GM12878 (cell line): ENCODE results near the gene PLTP. TPM values are rescaled to one million over a fixed set of nuclear protein-coding genes. Genes with fewer than 3 reads are reported as not detected.

Source experiments
- ATAC-seq: fragments of 200-7000 bp; cut with Tn5 transposase; 3 replicates; pipeline ENCODE4 v1.9.1; 2020; ENCODE audit warnings: mild to moderate bottlenecking, moderate library complexity
- BruUV-seq: library from RNA; stranded (reverse); fragments of 400-500 nt; replicated peaks from 2 replicates; lab custom pipeline; 2021; lab: Mats Ljungman, UMichigan
- CTCF ChIA-PET: fragments of 300-600 bp; sonication (Branson Sonifier 250); formaldehyde crosslinking; extraction: SDS; loops from one replicate; lab custom pipeline; 2021; ENCODE audit warnings: inconsistent platforms; lab: Yijun Ruan, JAX
- POLR2A ChIA-PET: fragments of 350-600 bp; formaldehyde crosslinking; extraction: SDS; loops from one replicate; lab custom pipeline; 2021; ENCODE audit warnings: inconsistent platforms; lab: Charles Lee
- RAD21 ChIA-PET: fragments of 300-600 bp; sonication (Branson Sonifier 250); formaldehyde crosslinking; loops from one replicate; lab custom pipeline; 2023; ENCODE audit warnings: antibody characterized with exemption; ENCODE audit not compliant: unreplicated experiment; lab: Charles Lee
- SMC1A ChIA-PET: fragments of 300-600 bp; sonication (Branson Sonifier 250); formaldehyde crosslinking; loops from one replicate; lab custom pipeline; 2023; ENCODE audit not compliant: unreplicated experiment, uncharacterized antibody; lab: Charles Lee
- DNase-seq: peaks from one replicate; pipeline ENCODE4 v3.0.0-alpha.2; 2011; ENCODE audit warnings: low read depth, low spot score
- FAIRE-seq: peaks from 3 replicates; lab custom pipeline; 2011; peaks lifted over from hg19 to GRCh38; lab: Jason Lieb, UNC
- H2AFZ ChIP-seq: 2 replicates; pipeline ENCODE4 v1.6.0; 2011; ENCODE audit warnings: low read depth, low read length, control low read depth; ENCODE audit not compliant: control insufficient read depth
- H3K27ac ChIP-seq: 2 replicates; pipeline ENCODE4 v1.5.1; 2011; ENCODE audit warnings: control low read depth; ENCODE audit not compliant: control insufficient read depth, insufficient read depth
- H3K27me3 ChIP-seq, 2 experiments: replicated peaks in 1 of 2; 2 replicates each; pipeline versions ENCODE4 v1.6.0 to v1.6.1; 2011; ENCODE audit warnings: low read length in 1 of 2; ENCODE audit not compliant: control insufficient read depth in 2 of 2, insufficient read depth in 2 of 2
- H3K36me3 ChIP-seq, 2 experiments: 2 replicates each; pipeline ENCODE4 v1.5.1; 2011; ENCODE audit warnings: low read length in 1 of 2; ENCODE audit not compliant: control insufficient read depth in 2 of 2, insufficient read depth in 2 of 2
- H3K4me1 ChIP-seq: 2 replicates; pipeline ENCODE4 v1.6.1; 2011; ENCODE audit warnings: mild to moderate bottlenecking, low read length, moderate library complexity, mixed read lengths; ENCODE audit not compliant: control insufficient read depth, insufficient read depth
- H3K4me2 ChIP-seq: 2 replicates; pipeline ENCODE4 v1.6.0; 2011; ENCODE audit warnings: control low read depth; ENCODE audit not compliant: control insufficient read depth, insufficient read depth
- H3K4me3 ChIP-seq: fragments of 200-600 bp; sonication (generic); 2 replicates; pipeline ENCODE4 v1.5.1; 2016
- H3K79me2 ChIP-seq: 2 replicates; pipeline ENCODE4 v1.6.0; 2011; ENCODE audit warnings: low read length; ENCODE audit not compliant: control insufficient read depth, insufficient read depth
- H3K9ac ChIP-seq: 2 replicates; pipeline ENCODE4 v1.8.0; 2011; ENCODE audit warnings: low read length, control low read depth, mixed read lengths; ENCODE audit not compliant: control insufficient read depth, insufficient read depth
- H3K9me3 ChIP-seq: replicated peaks from 3 replicates; pipeline ENCODE4 v1.5.1; 2011; ENCODE audit warnings: mild to moderate bottlenecking, low read length; ENCODE audit not compliant: control insufficient read depth, insufficient read depth
- H4K20me1 ChIP-seq: 2 replicates; pipeline ENCODE4 v1.6.0; 2011; ENCODE audit not compliant: control insufficient read depth, insufficient read depth
- EP300 ChIP-seq, 2 experiments: fragments of 150-350 bp in 1 of 2; IDR thresholded peaks; 2 replicates each; pipeline ENCODE4 v1.6.1; 2011 to 2012; ENCODE audit warnings: low read depth in 2 of 2, low read length in 2 of 2, borderline replicate concordance in 1 of 2, improper control_type of control experiment in 1 of 2, inconsistent platforms in 1 of 2; ENCODE audit not compliant: control insufficient read depth in 1 of 2
- FOS ChIP-seq: IDR thresholded peaks from 3 replicates; pipeline ENCODE4 v1.6.1; 2011; ENCODE audit warnings: borderline replicate concordance; ENCODE audit not compliant: insufficient read length; ENCODE audit errors: extremely low read depth
- GATAD2B ChIP-seq: fragments of 450-650 bp; conservative IDR thresholded peaks from 2 replicates; pipeline ENCODE4 v1.6.1; 2017; ENCODE audit warnings: low read depth, mild to moderate bottlenecking, moderate library complexity
- NBN ChIP-seq: fragments of 450-650 bp; IDR thresholded peaks from 2 replicates; pipeline ENCODE4 v1.6.1; 2016
- PAX5 ChIP-seq: IDR thresholded peaks from 2 replicates; pipeline ENCODE4 v1.6.1; 2011; ENCODE audit warnings: low read depth, low read length, borderline replicate concordance
- PKNOX1 ChIP-seq: fragments of 450-650 bp; IDR thresholded peaks from 2 replicates; pipeline ENCODE4 v1.6.1; 2016; ENCODE audit warnings: mild to moderate bottlenecking
- RUNX3 ChIP-seq: IDR thresholded peaks from 2 replicates; pipeline ENCODE4 v1.6.1; 2012; ENCODE audit warnings: low read length, inconsistent platforms
- SIX5 ChIP-seq: IDR thresholded peaks from 2 replicates; pipeline ENCODE4 v1.6.1; 2011; ENCODE audit warnings: mild to moderate bottlenecking, low read depth, low read length, moderate library complexity; ENCODE audit not compliant: severe bottlenecking
- SMARCA5 ChIP-seq: fragments of 450-650 bp; IDR thresholded peaks from 2 replicates; pipeline ENCODE4 v1.6.1; 2017; ENCODE audit warnings: mild to moderate bottlenecking
- SREBF1 ChIP-seq: IDR thresholded peaks from 2 replicates; pipeline ENCODE4 v1.6.1; 2012; ENCODE audit warnings: mild to moderate bottlenecking, low read length
- SRF ChIP-seq, 2 experiments: IDR thresholded peaks; 2 replicates each; pipeline ENCODE4 v1.6.1; 2011; ENCODE audit warnings: low read depth in 2 of 2, low read length in 2 of 2, mild to moderate bottlenecking in 1 of 2, moderate library complexity in 1 of 2
- TBL1XR1 ChIP-seq: IDR thresholded peaks from 2 replicates; pipeline ENCODE4 v1.6.1; 2012; ENCODE audit warnings: low read depth, low read length, improper control_type of control experiment
- WGBS: methylation state at CpG from one replicate; pipeline ENCODE4 v1.1.6; 2016; ENCODE audit warnings: low lambda C conversion rate; ENCODE audit not compliant: insufficient replicate concordance, insufficient coverage; ENCODE audit errors: missing lambda C conversion rate; 5-methylcytosine and 5-hydroxymethylcytosine counted together
- in situ Hi-C: fragments of 300-500 bp; cut with MboI; formaldehyde crosslinking; loops from 9 replicates; pipeline ENCODE4 v1.14.3; 2018; ENCODE audit warnings: mixed read lengths
- intact Hi-C: fragments of 100-400 bp; cut with micrococcal nuclease; formaldehyde crosslinking; loops from one replicate; pipeline ENCODE4 v1.14.2; 2022; ENCODE audit not compliant: unreplicated experiment
- polyA plus RNA-seq, 11 experiments: library from polyadenylated mRNA; depleted of rRNA in 4 of 11; unstranded in 6 of 11; stranded (reverse) in 5 of 11; fragments of >200 nt; fragmentation: Nextera tagmentation in 4 of 11; fragmentation: Illumina TruSeq in 1 of 11; extraction: Ambion mirVana in 4 of 11; extraction: Trizol in 1 of 11; gene quantifications; 1 replicate in 1 of 11; 2 replicates in 10 of 11; pipeline versions ENCODE4 v1.2.1 to v1.2.3, GENCODE V29; 2011 to 2016; ENCODE audit warnings: inconsistent platforms in 2 of 11, missing spikeins in 2 of 11, low read depth in 1 of 11
- total RNA-seq, 4 experiments: library from RNA; depleted of rRNA in 3 of 4; stranded (reverse); fragments of >200 nt in 3 of 4; fragmentation: Illumina TruSeq in 1 of 4; extraction: Trizol in 1 of 4; gene quantifications; 2 replicates each; pipeline versions ENCODE4 v1.2.1 to v1.2.3, GENCODE V29; 2013 to 2021
- TF ChIP-seq, protein P1 (sequence below): IDR thresholded peaks from 2 replicates; pipeline ENCODE4 v1.6.1; 2012; ENCODE audit warnings: low read depth, low read length, improper control_type of control experiment

PLTP gene
- total and polyA plus RNA-seq, 10 of the 15 experiments (the other 5 are each of a cell fraction or from before 2014, with no cell fraction given) = 1.6 to 17.0 (median 7.6) TPM

DNA sequence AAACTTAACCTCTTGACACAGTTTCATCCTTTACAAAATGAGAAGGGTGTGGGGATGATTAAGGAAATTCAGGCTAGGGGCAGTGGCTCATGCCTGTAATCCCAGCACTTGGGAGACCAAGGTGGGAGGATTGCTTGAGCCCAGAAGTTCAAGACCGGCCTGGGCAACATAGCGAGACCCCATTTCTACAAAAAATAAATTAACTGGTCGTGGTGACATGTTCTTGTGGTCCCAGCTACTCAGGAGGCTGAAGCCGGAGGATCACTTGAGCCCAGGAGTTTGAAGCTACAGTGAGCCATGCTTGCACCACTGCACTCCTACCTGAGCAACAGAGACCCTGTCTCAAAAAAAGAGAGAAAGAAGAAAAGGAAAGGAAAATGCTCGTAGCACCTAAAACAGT is 45.5 kb downstream of the PLTP start:
- ChIA-PET RAD21 (no interaction called here), POLR2A (interaction anchor here (0.7 kb wide), 1 partner anchor 11 kb away, joined by 4 read pairs; no protein-coding TSS in a partner anchor), SMC1A (interaction anchor here (0.6 to 0.9 kb wide), 2 partner anchors 49 to 64 kb away, joined by 3 read pairs; no protein-coding TSS in a partner anchor), CTCF (interaction anchor here (1.4 kb wide), 1 partner anchor 15 kb away, joined by 3 read pairs; the partner anchor contains the start of gene ZSWIM1)
- no peaks in the 10 kb centered on the region for H3K27me3 ChIP-seq
- H3K36me3 ChIP-seq = no peaks in the 10 kb centered on the region
- no peaks in the 10 kb centered on the region for H3K9me3 ChIP-seq
- FAIRE-seq = no peak
- in situ Hi-C loops (no loop called here), intact Hi-C loops (no loop called here)
- H3K9ac ChIP-seq = no peak overlapping the region
- no peak overlapping the region for H3K27ac ChIP-seq
- no peak overlapping the region for H3K4me3 ChIP-seq
- 88% methylated on average over 5 of the region's 5 CpGs for WGBS
- BruUV-seq = no TSS peak
- ATAC-seq = no peak
- DNase-seq = no peak
- H3K79me2 ChIP-seq = no peaks in the 10 kb centered on the region
- H2AFZ ChIP-seq = no peak overlapping the region
- TF ChIP-seq SRF (IDR thresholded peaks at IDR 0.05; ENCODE audit: low read depth in 2 of 2, low read length in 2 of 2) (no peak), SREBF1 (no peak), TBL1XR1 (no peak), EP300 (IDR thresholded peaks at IDR 0.05; ENCODE audit: borderline replicate concordance in 1 of 2, control insufficient read depth in 1 of 2, low read depth in 2 of 2, low read length in 2 of 2) (no peak), GATAD2B (no peak), PAX5 (no peak), PKNOX1 (no peak), SIX5 (no peak), FOS (no peak), RUNX3 (no peak), NBN (no peak), SMARCA5 (no peak)
- TF ChIP-seq, protein P1, sequence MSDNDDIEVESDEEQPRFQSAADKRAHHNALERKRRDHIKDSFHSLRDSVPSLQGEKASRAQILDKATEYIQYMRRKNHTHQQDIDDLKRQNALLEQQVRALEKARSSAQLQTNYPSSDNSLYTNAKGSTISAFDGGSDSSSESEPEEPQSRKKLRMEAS = no peak
- H3K4me1 ChIP-seq = no peaks in the 10 kb centered on the region
- no peaks in the 10 kb centered on the region for H4K20me1 ChIP-seq
- no peak overlapping the region for H3K4me2 ChIP-seq
